ENCODE measurements around the gene TERT. TPM values are rescaled to one million over a fixed set of nuclear protein-coding genes. Genes with fewer than 3 reads are reported as not detected.

The TERT gene
- total and polyA plus RNA-seq, 2 donors: 1.9 to 3.4 TPM

DNA sequence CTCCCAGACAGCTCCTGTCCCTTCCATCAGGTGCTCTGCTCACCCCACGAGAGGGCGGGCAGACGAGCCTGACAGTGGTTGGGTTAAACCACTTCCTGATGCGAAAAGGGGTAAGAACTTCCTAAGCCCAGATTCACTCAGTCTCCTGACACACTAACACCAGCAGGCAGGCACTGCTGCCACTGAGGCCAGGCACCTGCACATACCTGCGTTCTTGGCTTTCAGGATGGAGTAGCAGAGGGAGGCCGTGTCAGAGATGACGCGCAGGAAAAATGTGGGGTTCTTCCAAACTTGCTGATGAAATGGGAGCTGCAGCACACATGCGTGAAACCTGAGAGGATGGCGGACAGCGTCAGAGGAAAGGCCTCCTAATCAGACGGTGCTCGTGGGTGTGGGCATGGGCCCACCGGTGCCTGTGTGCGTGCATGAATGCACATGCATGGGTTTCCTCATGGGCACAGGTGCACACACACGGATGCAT, 39.7 kb downstream of the TERT start:
- H3K27me3 ChIP-seq (ENCODE audit: control insufficient read depth in 2 of 2, insufficient read depth in 1 of 2, low read length in 1 of 2): no peaks in the 10 kb centered on the region
- no peaks in the 10 kb centered on the region for H3K36me3 ChIP-seq (ENCODE audit: control insufficient read depth in 2 of 2, insufficient read depth in 2 of 2, low read length in 1 of 2)
- H3K4me3 ChIP-seq (ENCODE audit: low read length in 2 of 2): no peak overlapping the region
- peaks cover 0 to 3% of the 10 kb centered on the region in 2 donors for H3K9me3 ChIP-seq (ENCODE audit: control insufficient read depth in 2 of 2, insufficient read depth in 1 of 2, low read length in 1 of 2)
- 48% methylated on average over 16 of the region's 16 CpGs for WGBS
- DNase-seq (ENCODE audit: low read depth in 6 of 9, low spot score in 9 of 9): peak; percentile 33 to 88 (median 48)
- H3K4me1 ChIP-seq (ENCODE audit: control insufficient read depth in 2 of 2, insufficient read depth in 2 of 2, low read length in 2 of 2): peaks cover 22 to 33% of the 10 kb centered on the region in 2 donors
- peak overlapping the region; percentile 32 to 56 for H3K27ac ChIP-seq (ENCODE audit: low read depth in 1 of 2, low read length in 1 of 2)

DNA sequence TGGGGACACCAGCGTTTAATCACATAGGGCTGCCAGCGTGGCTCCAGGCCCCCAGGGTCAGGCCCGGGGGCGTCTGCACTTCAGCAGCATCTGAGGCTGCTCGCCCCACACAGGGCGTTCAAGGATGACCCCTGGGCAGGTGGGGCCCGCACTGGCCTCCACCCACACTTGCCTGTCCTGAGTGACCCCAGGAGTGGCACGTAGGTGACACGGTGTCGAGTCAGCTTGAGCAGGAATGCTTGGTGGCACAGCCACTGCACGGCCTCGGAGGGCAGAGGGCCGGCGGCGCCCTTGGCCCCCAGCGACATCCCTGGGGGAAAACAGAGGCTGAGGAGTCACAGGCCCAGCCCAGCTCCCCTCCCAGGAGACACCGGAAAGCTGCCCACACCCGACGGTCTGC, 40.7 kb downstream of the TERT start:
- no peaks in the 10 kb centered on the region for H3K27me3 ChIP-seq (ENCODE audit: control insufficient read depth in 2 of 2, insufficient read depth in 1 of 2, low read length in 1 of 2)
- no peak overlapping the region for H3K27ac ChIP-seq (ENCODE audit: low read depth in 1 of 2, low read length in 1 of 2)
- no peak for DNase-seq (ENCODE audit: low read depth in 6 of 9, low spot score in 9 of 9)
- H3K4me3 ChIP-seq (ENCODE audit: low read length in 2 of 2): no peak overlapping the region
- H3K9me3 ChIP-seq (ENCODE audit: control insufficient read depth in 2 of 2, insufficient read depth in 1 of 2, low read length in 1 of 2): no peaks in the 10 kb centered on the region
- peaks cover 24 to 35% of the 10 kb centered on the region in 2 donors for H3K4me1 ChIP-seq (ENCODE audit: control insufficient read depth in 2 of 2, insufficient read depth in 2 of 2, low read length in 2 of 2)
- 98% methylated on average over 19 of the region's 19 CpGs for WGBS
- no peaks in the 10 kb centered on the region for H3K36me3 ChIP-seq (ENCODE audit: control insufficient read depth in 2 of 2, insufficient read depth in 2 of 2, low read length in 1 of 2)

DNA sequence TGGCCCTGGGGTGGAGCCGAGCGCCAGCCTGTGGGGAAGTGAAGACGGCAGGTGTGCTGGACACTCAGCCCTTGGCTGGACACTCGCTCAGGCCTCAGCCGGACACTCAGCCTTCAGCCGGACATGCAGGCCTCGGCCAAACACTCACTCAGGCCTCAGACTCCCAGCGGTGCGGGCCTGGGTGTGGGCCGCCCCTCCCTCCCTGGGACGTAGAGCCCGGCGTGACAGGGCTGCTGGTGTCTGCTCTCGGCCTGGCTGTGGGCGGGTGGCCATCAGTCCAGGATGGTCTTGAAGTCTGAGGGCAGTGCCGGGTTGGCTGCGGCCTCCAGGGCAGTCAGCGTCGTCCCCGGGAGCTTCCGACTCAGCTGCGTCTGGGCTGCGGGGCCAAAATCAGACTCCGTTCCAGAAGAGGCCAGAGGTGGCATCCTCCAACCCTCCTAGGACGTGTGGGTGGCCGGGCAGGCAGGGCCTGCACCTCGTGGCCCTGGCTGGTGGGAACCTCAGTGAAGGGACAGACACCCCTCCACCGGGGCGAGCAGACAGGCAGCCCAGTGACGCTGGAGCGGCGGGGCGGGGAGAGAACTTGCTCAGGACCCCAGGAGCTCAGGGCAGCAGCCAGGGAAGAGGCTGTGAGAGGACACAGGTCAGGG, 41.3 kb downstream of the TERT start:
- no peaks in the 10 kb centered on the region for H3K36me3 ChIP-seq (ENCODE audit: control insufficient read depth in 2 of 2, insufficient read depth in 2 of 2, low read length in 1 of 2)
- DNase-seq (ENCODE audit: low read depth in 6 of 9, low spot score in 9 of 9): no peak
- 97% methylated on average over 33 of the region's 33 CpGs for WGBS
- no peaks in the 10 kb centered on the region for H3K9me3 ChIP-seq (ENCODE audit: control insufficient read depth in 2 of 2, insufficient read depth in 1 of 2, low read length in 1 of 2)
- no peak overlapping the region for H3K27ac ChIP-seq (ENCODE audit: low read depth in 1 of 2, low read length in 1 of 2)
- no peak overlapping the region for H3K4me3 ChIP-seq (ENCODE audit: low read length in 2 of 2)
- peaks cover 24 to 35% of the 10 kb centered on the region in 2 donors for H3K4me1 ChIP-seq (ENCODE audit: control insufficient read depth in 2 of 2, insufficient read depth in 2 of 2, low read length in 2 of 2)
- peaks cover 0 to 2% of the 10 kb centered on the region in 2 donors for H3K27me3 ChIP-seq (ENCODE audit: control insufficient read depth in 2 of 2, insufficient read depth in 1 of 2, low read length in 1 of 2)

DNA sequence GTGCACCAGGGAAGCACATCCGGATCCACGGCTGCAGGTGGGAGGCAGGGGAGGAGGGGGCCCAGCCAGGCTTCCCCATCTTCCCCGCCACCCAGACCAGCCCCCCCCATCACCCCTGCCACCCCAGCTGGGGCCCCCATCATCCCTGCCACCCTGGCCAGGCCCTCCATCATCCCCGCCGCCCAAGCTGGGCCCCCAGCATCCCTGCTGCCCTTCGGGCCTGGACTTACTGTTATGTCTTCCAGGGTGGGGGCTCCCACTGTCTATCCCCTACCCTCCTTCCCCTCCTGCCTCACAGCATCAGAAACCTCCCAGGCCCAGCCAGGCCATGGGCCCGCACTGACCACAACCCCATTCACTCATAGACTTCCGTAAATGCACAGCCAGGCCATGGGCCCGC, 42.2 kb downstream of the TERT start:
- DNase-seq (ENCODE audit: low read depth in 6 of 9, low spot score in 9 of 9): no peak
- WGBS: 99% methylated on average over 9 of the region's 9 CpGs
- Histone ChIP-seq H3K36me3 (ENCODE audit: control insufficient read depth in 2 of 2, insufficient read depth in 2 of 2, low read length in 1 of 2) (no peaks in the 10 kb centered on the region), H3K9me3 (ENCODE audit: control insufficient read depth in 2 of 2, insufficient read depth in 1 of 2, low read length in 1 of 2) (peaks cover 0 to 1% of the 10 kb centered on the region in 2 donors), H3K27ac (ENCODE audit: low read depth in 1 of 2, low read length in 1 of 2) (no peak overlapping the region), H3K4me3 (ENCODE audit: low read length in 2 of 2) (no peak overlapping the region), H3K4me1 (ENCODE audit: control insufficient read depth in 2 of 2, insufficient read depth in 2 of 2, low read length in 2 of 2) (peaks cover 24 to 35% of the 10 kb centered on the region in 2 donors), H3K27me3 (ENCODE audit: control insufficient read depth in 2 of 2, insufficient read depth in 1 of 2, low read length in 1 of 2) (peaks cover 0 to 9% of the 10 kb centered on the region in 2 donors)

DNA sequence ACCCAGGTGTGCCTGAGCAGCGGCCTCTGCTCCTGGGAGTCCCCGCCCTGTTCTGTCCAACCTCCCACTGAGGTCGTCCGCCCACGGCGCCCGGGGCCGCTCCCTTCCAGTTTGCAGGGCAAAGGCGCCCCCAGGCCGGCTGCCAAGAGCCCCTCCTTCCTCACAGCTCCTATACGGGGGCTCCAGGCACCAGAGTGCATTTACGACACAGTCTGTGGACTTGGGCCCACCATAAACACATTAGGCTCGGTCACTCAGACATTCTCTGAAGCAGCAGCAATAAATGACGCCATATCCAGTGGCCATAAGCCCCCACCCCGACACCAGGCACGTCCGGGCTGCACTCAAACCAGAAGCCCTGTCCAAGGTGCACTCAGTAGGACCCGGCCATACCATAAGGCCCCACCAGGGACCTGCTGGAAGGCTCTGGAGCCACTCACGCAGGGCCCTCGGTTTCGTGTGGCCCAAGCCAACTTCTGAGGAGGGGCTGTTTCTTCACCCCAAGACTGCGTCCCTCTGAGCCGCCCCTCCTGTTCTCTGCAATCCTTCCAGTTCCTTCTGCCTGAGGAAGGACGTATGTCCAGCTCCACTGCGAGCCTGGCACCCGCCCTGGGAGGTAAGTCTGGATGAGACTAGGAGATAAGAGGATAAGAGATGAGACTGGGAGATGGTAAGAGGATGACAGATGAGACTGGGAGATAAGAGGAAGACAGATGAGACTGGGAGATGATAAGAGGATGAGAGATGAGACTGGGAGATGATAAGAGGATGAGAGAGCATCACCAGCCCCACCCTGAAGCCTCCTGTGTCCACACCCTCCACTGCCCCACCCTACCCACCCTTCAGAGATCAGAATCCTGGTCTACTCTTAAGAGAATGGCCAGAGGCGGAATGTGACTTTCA, 42.9 kb downstream of the TERT start:
- H3K9me3 ChIP-seq (ENCODE audit: control insufficient read depth in 2 of 2, insufficient read depth in 1 of 2, low read length in 1 of 2): peaks cover 1 to 4% of the 10 kb centered on the region in 2 donors
- H3K27ac ChIP-seq (ENCODE audit: low read depth in 1 of 2, low read length in 1 of 2): no peak overlapping the region
- peaks cover 0 to 16% of the 10 kb centered on the region in 2 donors for H3K27me3 ChIP-seq (ENCODE audit: control insufficient read depth in 2 of 2, insufficient read depth in 1 of 2, low read length in 1 of 2)
- no peak overlapping the region for H3K4me3 ChIP-seq (ENCODE audit: low read length in 2 of 2)
- H3K36me3 ChIP-seq (ENCODE audit: control insufficient read depth in 2 of 2, insufficient read depth in 2 of 2, low read length in 1 of 2): no peaks in the 10 kb centered on the region
- H3K4me1 ChIP-seq (ENCODE audit: control insufficient read depth in 2 of 2, insufficient read depth in 2 of 2, low read length in 2 of 2): peaks cover 30 to 35% of the 10 kb centered on the region in 2 donors
- WGBS: 89% methylated on average over 27 of the region's 27 CpGs
- no peak for DNase-seq (ENCODE audit: low read depth in 6 of 9, low spot score in 9 of 9)

DNA sequence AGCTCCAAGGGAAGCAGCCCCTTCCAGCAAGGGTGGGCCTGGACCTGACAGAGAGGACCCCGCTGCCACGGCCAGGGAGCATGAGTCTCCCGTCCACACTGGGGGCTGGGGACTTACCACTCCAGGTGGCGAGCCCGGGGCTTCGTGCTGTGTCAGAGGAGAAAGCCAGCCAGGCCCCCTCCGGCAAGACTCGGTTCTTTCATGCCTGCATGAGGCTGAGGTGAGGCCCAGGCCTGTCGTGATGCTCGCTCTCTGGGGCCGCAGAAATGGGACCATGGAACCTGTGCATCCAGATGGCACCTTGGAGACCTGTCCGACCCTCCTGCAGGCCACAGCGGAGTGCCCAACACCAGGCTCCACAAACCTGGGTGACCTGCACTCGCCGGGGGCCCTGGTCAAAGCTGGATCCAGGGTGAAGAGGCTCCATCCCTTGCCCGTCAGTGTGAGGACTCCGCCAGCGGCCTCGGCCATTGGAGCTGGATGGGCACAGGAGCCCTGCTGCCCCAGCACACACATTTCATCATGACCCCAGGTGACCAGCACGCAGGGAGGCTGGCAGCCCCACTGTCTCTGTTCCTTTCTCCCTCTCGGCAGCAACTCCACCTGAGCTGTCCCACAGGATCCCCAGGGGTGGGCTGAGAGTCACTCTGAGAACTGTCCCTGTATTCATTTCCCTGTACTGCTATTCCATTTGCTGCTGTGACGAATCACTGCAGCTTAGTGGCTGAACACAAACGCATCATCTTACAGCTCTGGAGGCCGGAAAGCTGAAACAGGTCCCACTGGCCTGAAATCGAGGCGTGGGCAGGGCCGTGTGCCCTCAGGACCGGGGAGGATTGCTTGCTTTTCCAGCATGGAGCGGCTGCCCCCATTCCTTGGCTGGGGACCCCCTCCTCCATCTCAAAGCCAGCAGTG, 45.2 kb downstream of the TERT start:
- Histone ChIP-seq H3K27ac (ENCODE audit: low read depth in 1 of 2, low read length in 1 of 2) (no peak overlapping the region), H3K4me3 (ENCODE audit: low read length in 2 of 2) (no peak overlapping the region), H3K9me3 (ENCODE audit: control insufficient read depth in 2 of 2, insufficient read depth in 1 of 2, low read length in 1 of 2) (peaks cover 1 to 11% of the 10 kb centered on the region in 2 donors), H3K27me3 (ENCODE audit: control insufficient read depth in 2 of 2, insufficient read depth in 1 of 2, low read length in 1 of 2) (peaks cover 20 to 39% of the 10 kb centered on the region in 2 donors), H3K4me1 (ENCODE audit: control insufficient read depth in 2 of 2, insufficient read depth in 2 of 2, low read length in 2 of 2) (peaks cover 24% of the 10 kb centered on the region in 2 donors), H3K36me3 (ENCODE audit: control insufficient read depth in 2 of 2, insufficient read depth in 2 of 2, low read length in 1 of 2) (no peaks in the 10 kb centered on the region)
- no peak for DNase-seq (ENCODE audit: low read depth in 6 of 9, low spot score in 9 of 9)
- WGBS: 90% methylated on average over 29 of the region's 29 CpGs

DNA sequence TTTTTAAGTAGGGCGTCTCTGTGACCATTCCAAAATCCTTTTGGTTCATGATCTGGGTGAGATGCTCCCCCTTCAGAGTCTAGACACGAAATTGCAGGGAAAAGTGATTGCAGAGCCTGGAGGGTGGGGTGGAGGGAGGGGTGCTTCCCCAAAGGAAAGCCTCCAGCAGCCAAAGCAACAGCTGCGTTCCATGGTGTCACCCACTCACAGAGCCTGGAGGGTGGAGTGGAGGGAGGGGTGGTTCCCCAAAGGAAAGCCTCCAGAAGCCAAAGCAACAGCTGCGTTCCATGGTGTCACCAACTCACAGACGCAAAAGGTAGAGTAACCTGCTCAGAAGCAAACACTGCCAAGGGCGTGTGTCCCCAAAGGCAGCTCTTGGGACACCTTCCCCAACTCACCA, 47.1 kb downstream of the TERT start:
- Histone ChIP-seq H3K36me3 (ENCODE audit: control insufficient read depth in 2 of 2, insufficient read depth in 2 of 2, low read length in 1 of 2) (no peaks in the 10 kb centered on the region), H3K27me3 (ENCODE audit: control insufficient read depth in 2 of 2, insufficient read depth in 1 of 2, low read length in 1 of 2) (peaks cover 20 to 52% of the 10 kb centered on the region in 2 donors), H3K4me3 (ENCODE audit: low read length in 2 of 2) (no peak overlapping the region), H3K9me3 (ENCODE audit: control insufficient read depth in 2 of 2, insufficient read depth in 1 of 2, low read length in 1 of 2) (peaks cover 1 to 11% of the 10 kb centered on the region in 2 donors), H3K27ac (ENCODE audit: low read depth in 1 of 2, low read length in 1 of 2) (no peak overlapping the region), H3K4me1 (ENCODE audit: control insufficient read depth in 2 of 2, insufficient read depth in 2 of 2, low read length in 2 of 2) (peaks cover 19 to 23% of the 10 kb centered on the region in 2 donors)
- DNase-seq (ENCODE audit: low read depth in 6 of 9, low spot score in 9 of 9): no peak
- 87% methylated on average over 6 of the region's 6 CpGs for WGBS

DNA sequence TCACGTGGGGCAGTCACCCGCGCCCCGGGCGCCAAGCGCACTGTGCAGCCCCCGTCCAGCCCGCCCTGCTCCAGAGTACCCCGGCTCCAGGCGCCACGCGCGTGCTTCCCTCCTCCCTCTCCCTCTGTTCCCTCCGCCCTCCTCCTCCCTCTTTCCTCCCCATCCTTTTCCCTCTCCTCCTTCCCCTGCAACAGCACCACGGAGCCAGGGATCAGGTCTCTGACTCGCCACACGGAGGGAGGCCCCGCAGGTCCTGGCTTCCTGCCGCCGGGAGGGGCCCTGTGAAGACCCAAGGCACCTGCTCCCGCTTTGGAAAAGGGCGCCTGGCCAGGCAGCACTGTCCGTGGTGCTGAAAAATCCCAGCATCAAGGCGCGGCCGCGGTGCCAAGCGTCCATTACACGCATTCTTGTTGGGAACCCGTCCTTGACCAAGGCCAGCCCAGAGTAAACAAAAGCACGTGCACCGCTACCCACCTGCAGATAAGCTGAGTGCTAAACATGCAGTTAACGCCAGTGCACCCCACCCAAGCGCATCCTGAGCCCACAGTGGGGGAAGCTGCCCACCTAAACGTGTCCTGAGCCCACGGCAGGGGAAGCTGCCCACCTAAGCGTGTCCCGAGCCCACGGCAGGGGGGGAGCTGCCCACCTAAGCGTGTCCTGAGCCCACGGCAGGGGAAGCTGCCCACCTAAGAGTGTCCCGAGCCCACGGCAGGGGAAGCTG, 48.0 kb downstream of the TERT start:
- peaks cover 20 to 54% of the 10 kb centered on the region in 2 donors for H3K27me3 ChIP-seq (ENCODE audit: control insufficient read depth in 2 of 2, insufficient read depth in 1 of 2, low read length in 1 of 2)
- H3K4me3 ChIP-seq (ENCODE audit: low read length in 2 of 2): no peak overlapping the region
- H3K36me3 ChIP-seq (ENCODE audit: control insufficient read depth in 2 of 2, insufficient read depth in 2 of 2, low read length in 1 of 2): no peaks in the 10 kb centered on the region
- DNase-seq (ENCODE audit: low read depth in 6 of 9, low spot score in 9 of 9): peak; percentile 26 to 72 (median 54)
- WGBS: 30% methylated on average over 43 of the region's 43 CpGs
- peaks cover 1 to 11% of the 10 kb centered on the region in 2 donors for H3K9me3 ChIP-seq (ENCODE audit: control insufficient read depth in 2 of 2, insufficient read depth in 1 of 2, low read length in 1 of 2)
- H3K4me1 ChIP-seq (ENCODE audit: control insufficient read depth in 2 of 2, insufficient read depth in 2 of 2, low read length in 2 of 2): peaks cover 18 to 23% of the 10 kb centered on the region in 2 donors
- H3K27ac ChIP-seq (ENCODE audit: low read depth in 1 of 2, low read length in 1 of 2): no peak overlapping the region

Data from thymus (tissue), 11 donors.